Measurements from ENCODE around the gene OR10W1. TPM values are rescaled to one million over a fixed set of nuclear protein-coding genes. Genes with fewer than 3 reads are reported as not detected.

OR10W1 gene
- not detected for total RNA-seq

GRCh38 chr11:58268142-58268541 lies at the start of gene OR10W1:
Gene OR10W1 (minus strand): TSS chr11:58268260. CDS start chr11:58267858, 402 bp downstream.
- DNase-seq: no peak

- DNase-seq: no peak
Measured at GRCh38 chr11:58316142-58316541, 48.1 kb upstream of the OR10W1 start.

- DNase-seq: no peak
Measured at GRCh38 chr11:58301576-58301975, 33.5 kb upstream of the OR10W1 start.

- no peak for DNase-seq
Measured at GRCh38 chr11:58292017-58292416, 24.0 kb upstream of the OR10W1 start.

GRCh38 chr11:58289266-58289665 lies 21.2 kb upstream of the OR10W1 start:
- no peak for DNase-seq

GRCh38 chr11:58286249-58286648 lies 18.2 kb upstream of the OR10W1 start:
- no peak for DNase-seq

GRCh38 chr11:58285483-58286040 lies 17.5 kb upstream of the OR10W1 start:
- DNase-seq: no peak

GRCh38 chr11:58276151-58276550 lies 8.1 kb upstream of the OR10W1 start:
- DNase-seq: no peak

GRCh38 chr11:58275002-58275401 lies 6.9 kb upstream of the OR10W1 start:
- no peak for DNase-seq

GRCh38 chr11:58259983-58260382 lies 8.1 kb downstream of the OR10W1 start:
- DNase-seq: no peak

GRCh38 chr11:58254936-58255335 lies 13.1 kb downstream of the OR10W1 start:
- no peak for DNase-seq

- no peak for DNase-seq
Measured at GRCh38 chr11:58243954-58244353, 24.1 kb downstream of the OR10W1 start.

- no peak for DNase-seq
Measured at GRCh38 chr11:58227956-58228615, 40.0 kb downstream of the OR10W1 start.

- no peak for DNase-seq
Measured at GRCh38 chr11:58222721-58223120, 45.3 kb downstream of the OR10W1 start.
